ENCODE data around the gene TRIP13.

TRIP13 gene

DNA sequence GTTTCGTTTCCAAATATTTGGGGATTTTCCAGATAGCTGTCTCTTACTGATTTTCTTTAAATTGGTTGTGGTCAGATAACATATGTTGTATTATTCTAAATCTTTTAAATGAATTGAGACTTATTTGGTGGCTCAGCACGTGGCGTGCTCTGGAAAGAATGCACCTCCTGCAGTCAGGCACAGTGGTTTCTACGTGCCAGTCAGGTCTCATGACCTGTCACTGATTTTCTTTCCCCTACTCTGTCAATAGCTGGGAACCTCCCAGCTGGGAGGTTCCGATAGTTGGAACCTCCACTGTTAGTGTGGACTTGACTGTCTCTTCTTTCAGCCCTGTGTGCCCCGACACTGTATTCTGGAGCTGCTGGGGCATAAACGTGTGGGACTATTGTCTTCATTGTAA, 27.6 kb downstream of the TRIP13 start:
- Histone ChIP-seq H3K79me2 (ENCODE audit: control insufficient read depth, low read length) (no peaks in the 10 kb centered on the region), H3K9me2 (replicated peaks; ENCODE audit: control insufficient read depth, low read length) (no peaks in the 10 kb centered on the region), H3K36me3 (ENCODE audit: control insufficient read depth, low read length) (peaks cover 33% of the 10 kb centered on the region), H3F3A (ENCODE audit: control insufficient read depth, insufficient read depth) (peaks cover 3% of the 10 kb centered on the region; the same call in 1 of the 2 replicates), H3K4me1 (ENCODE audit: control insufficient read depth, low read length) (no peaks in the 10 kb centered on the region), H3K4me2 (ENCODE audit: low read length) (no peak overlapping the region), H3K9me3 (ENCODE audit: control insufficient read depth, insufficient read depth, low read length) (no peaks in the 10 kb centered on the region), H4K20me1 (ENCODE audit: control insufficient read depth, insufficient read depth, low read depth, low read length) (no peaks in the 10 kb centered on the region), H3K27ac (ENCODE audit: low read depth, low read length) (no peak overlapping the region), H3K4me3 (ENCODE audit: low read length) (no peak overlapping the region), H3K27me3 (ENCODE audit: control insufficient read depth, low read length) (no peaks in the 10 kb centered on the region)
- TF ChIP-seq EZH2phosphoT487 (IDR thresholded peaks at IDR 0.05; ENCODE audit: borderline replicate concordance, low read length): no peak
- TF ChIP-seq, protein P1, sequence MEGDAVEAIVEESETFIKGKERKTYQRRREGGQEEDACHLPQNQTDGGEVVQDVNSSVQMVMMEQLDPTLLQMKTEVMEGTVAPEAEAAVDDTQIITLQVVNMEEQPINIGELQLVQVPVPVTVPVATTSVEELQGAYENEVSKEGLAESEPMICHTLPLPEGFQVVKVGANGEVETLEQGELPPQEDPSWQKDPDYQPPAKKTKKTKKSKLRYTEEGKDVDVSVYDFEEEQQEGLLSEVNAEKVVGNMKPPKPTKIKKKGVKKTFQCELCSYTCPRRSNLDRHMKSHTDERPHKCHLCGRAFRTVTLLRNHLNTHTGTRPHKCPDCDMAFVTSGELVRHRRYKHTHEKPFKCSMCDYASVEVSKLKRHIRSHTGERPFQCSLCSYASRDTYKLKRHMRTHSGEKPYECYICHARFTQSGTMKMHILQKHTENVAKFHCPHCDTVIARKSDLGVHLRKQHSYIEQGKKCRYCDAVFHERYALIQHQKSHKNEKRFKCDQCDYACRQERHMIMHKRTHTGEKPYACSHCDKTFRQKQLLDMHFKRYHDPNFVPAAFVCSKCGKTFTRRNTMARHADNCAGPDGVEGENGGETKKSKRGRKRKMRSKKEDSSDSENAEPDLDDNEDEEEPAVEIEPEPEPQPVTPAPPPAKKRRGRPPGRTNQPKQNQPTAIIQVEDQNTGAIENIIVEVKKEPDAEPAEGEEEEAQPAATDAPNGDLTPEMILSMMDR (IDR thresholded peaks at IDR 0.05; ENCODE audit: low read depth, low read length, poor library complexity, severe bottlenecking): no peak

DNA sequence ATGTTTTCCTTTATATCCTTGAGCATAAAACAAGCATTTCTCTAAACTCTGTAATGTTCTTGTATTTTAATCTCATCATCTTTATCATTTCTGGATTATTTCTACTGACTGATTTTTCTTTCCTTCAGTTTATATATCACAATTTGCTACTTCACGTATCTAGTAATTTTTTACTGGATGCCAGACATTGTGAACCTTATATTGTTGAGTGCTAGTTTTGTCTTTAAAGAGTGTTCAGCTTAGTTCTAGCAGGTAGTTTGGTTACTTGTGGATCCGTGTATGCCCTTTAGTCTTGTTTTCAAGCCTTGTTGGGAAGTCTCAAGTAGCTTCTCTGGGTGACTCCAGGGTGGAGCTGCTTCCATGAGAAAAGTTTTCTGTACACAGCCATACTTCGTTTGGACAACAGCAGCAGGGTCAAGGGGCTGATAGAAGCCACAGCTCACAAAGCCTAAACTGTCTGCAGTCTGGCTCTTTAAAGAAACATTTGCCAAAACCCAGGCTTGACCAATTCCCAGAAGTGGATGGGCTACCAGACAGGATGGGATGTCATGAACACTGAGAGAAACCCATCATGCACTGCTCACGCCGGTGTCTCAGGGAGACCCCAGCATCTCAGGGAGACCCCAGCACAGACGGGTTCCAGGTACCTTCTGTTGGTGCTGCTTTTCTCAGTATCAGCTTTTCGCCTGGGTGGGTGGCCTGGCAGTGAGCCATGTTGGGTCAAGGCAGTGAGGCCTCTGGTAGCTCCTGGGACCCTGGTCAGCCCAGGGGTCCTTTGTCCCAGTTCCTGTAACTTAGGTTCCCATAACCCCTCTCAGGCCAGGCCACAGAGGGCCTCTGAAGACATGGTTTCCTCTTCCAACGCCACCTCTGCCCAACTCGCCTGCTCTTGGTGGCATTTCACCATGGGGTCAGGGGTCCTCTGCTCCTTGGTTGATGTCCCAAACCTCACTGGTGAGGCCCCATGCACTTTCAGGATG, 29.1 kb downstream of the TRIP13 start:
- Histone ChIP-seq H3K4me3 (ENCODE audit: low read length) (no peak overlapping the region), H3K4me1 (ENCODE audit: control insufficient read depth, low read length) (no peaks in the 10 kb centered on the region), H3K9me3 (ENCODE audit: control insufficient read depth, insufficient read depth, low read length) (no peaks in the 10 kb centered on the region), H3K4me2 (ENCODE audit: low read length) (no peak overlapping the region), H3K36me3 (ENCODE audit: control insufficient read depth, low read length) (peaks cover 19% of the 10 kb centered on the region), H3K9me2 (replicated peaks; ENCODE audit: control insufficient read depth, low read length) (no peaks in the 10 kb centered on the region), H3K27me3 (ENCODE audit: control insufficient read depth, low read length) (no peaks in the 10 kb centered on the region), H3F3A (ENCODE audit: control insufficient read depth, insufficient read depth) (peaks cover 3% of the 10 kb centered on the region; the same call in 1 of the 2 replicates), H3K79me2 (ENCODE audit: control insufficient read depth, low read length) (no peaks in the 10 kb centered on the region), H3K27ac (ENCODE audit: low read depth, low read length) (no peak overlapping the region), H4K20me1 (ENCODE audit: control insufficient read depth, insufficient read depth, low read depth, low read length) (no peaks in the 10 kb centered on the region)
- TF ChIP-seq, protein P1 (IDR thresholded peaks at IDR 0.05; ENCODE audit: low read depth, low read length, poor library complexity, severe bottlenecking): no peak
- TF ChIP-seq EZH2phosphoT487 (IDR thresholded peaks at IDR 0.05; ENCODE audit: borderline replicate concordance, low read length): no peak

DNA sequence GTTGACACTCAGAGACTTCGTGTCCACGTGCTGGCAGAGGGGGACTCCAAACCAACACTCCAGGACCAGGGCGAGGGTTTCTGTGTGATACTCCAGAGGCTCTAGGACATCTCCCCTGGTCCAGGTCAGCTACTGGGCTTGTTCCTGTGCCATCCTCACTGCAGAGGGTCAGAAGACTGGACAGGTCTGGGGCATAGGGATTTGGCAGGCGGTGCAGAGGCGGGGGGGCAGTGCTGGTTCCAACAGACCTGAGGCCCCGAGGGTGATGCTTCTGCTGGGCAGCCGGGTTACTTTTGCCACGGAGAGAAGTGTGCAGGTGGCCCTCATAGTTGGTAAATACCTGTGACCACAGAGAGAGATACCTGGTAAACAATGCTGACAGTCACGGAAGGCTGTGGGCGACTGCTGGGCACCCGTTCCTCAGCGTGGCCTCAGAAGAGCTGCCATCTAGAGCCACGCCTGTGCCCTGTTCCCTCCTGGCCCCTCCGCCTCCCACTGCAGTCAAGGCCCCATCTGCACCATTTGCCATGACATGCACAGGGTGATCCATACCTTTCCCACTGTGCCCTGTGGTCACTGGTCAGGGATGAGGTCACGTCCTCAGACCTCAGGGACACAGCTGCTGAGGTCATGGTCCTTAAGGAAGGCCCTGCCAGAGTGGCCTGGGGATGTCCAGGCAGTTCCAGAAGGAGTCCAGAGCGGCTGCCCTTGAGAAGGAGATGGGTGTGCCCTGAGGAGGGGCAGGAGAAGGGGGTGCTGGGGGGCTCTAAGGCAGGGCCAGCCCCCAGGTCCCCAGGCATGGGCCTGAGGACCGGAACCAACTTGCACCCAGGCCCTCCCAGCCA, 30.0 kb downstream of the TRIP13 start:
- Histone ChIP-seq H3K9me3 (ENCODE audit: control insufficient read depth, insufficient read depth, low read length) (no peaks in the 10 kb centered on the region), H3F3A (ENCODE audit: control insufficient read depth, insufficient read depth) (peaks cover 3% of the 10 kb centered on the region; the same call in 1 of the 2 replicates), H3K27ac (ENCODE audit: low read depth, low read length) (no peak overlapping the region), H3K9me2 (replicated peaks; ENCODE audit: control insufficient read depth, low read length) (no peaks in the 10 kb centered on the region), H3K4me3 (ENCODE audit: low read length) (no peak overlapping the region), H3K27me3 (ENCODE audit: control insufficient read depth, low read length) (no peaks in the 10 kb centered on the region), H3K36me3 (ENCODE audit: control insufficient read depth, low read length) (peaks cover 11% of the 10 kb centered on the region), H3K4me1 (ENCODE audit: control insufficient read depth, low read length) (no peaks in the 10 kb centered on the region), H4K20me1 (ENCODE audit: control insufficient read depth, insufficient read depth, low read depth, low read length) (no peaks in the 10 kb centered on the region), H3K4me2 (ENCODE audit: low read length) (no peak overlapping the region), H3K79me2 (ENCODE audit: control insufficient read depth, low read length) (no peaks in the 10 kb centered on the region)
- TF ChIP-seq EZH2phosphoT487 (IDR thresholded peaks at IDR 0.05; ENCODE audit: borderline replicate concordance, low read length): no peak
- TF ChIP-seq, protein P1 (IDR thresholded peaks at IDR 0.05; ENCODE audit: low read depth, low read length, poor library complexity, severe bottlenecking): no peak
